Smooth muscle cell (in vitro differentiated cells): ENCODE data around the gene ZNHIT3. TPM values are rescaled to one million over a fixed set of nuclear protein-coding genes. Genes with fewer than 3 reads are reported as not detected.

Experiments used
- DNase-seq: peaks from one replicate; lab custom pipeline; 2025; ENCODE audit not compliant: unreplicated experiment; lab: John Stamatoyannopoulos, UW
- H2AFZ ChIP-seq: fragments of 200-600 bp; sonication (generic); 2 replicates; pipeline ENCODE4 v1.6.0; 2016; ENCODE audit warnings: antibody characterized with exemption, low read depth, mild to moderate bottlenecking
- H3F3A ChIP-seq: fragments of 200-600 bp; sonication (generic); 2 replicates; pipeline ENCODE4 v1.6.0; 2017; ENCODE audit warnings: antibody characterized with exemption, low read depth
- H3K27ac ChIP-seq: fragments of 200-600 bp; sonication (generic); 2 replicates; pipeline ENCODE4 v1.5.1; 2016; ENCODE audit warnings: low read depth, mild to moderate bottlenecking
- H3K27me3 ChIP-seq: fragments of 200-600 bp; sonication (generic); 2 replicates; pipeline ENCODE4 v1.6.1; 2016; ENCODE audit warnings: low read depth, mild to moderate bottlenecking
- H3K36me3 ChIP-seq: fragments of 200-600 bp; sonication (generic); 2 replicates; pipeline ENCODE4 v1.5.1; 2016; ENCODE audit warnings: low read depth
- H3K4me1 ChIP-seq: fragments of 200-600 bp; sonication (generic); 2 replicates; pipeline ENCODE4 v1.5.1; 2016; ENCODE audit warnings: low read depth
- H3K4me2 ChIP-seq: fragments of 200-600 bp; sonication (generic); 2 replicates; pipeline ENCODE4 v1.6.0; 2016; ENCODE audit warnings: mild to moderate bottlenecking
- H3K4me3 ChIP-seq: fragments of 200-600 bp; sonication (generic); 2 replicates; pipeline ENCODE4 v1.5.1; 2016; ENCODE audit warnings: mild to moderate bottlenecking
- H3K79me2 ChIP-seq: fragments of 200-600 bp; sonication (generic); 2 replicates; pipeline ENCODE4 v1.6.0; 2016; ENCODE audit warnings: low read depth, mild to moderate bottlenecking
- H3K9ac ChIP-seq: fragments of 200-600 bp; sonication (generic); 2 replicates; pipeline ENCODE4 v1.6.0; 2016; ENCODE audit warnings: low read depth
- H3K9me3 ChIP-seq: fragments of 200-600 bp; sonication (generic); replicated peaks from 2 replicates; pipeline ENCODE4 v1.5.1; 2016; ENCODE audit warnings: low read depth
- H4K20me1 ChIP-seq: fragments of 200-600 bp; sonication (generic); 2 replicates; pipeline ENCODE4 v1.6.0; 2016; ENCODE audit warnings: low read depth
- WGBS: methylation state at CpG from one replicate; pipeline ENCODE4 v1.1.7; 2016; ENCODE audit warnings: low lambda C conversion rate; 5-methylcytosine and 5-hydroxymethylcytosine counted together
- polyA plus RNA-seq: library from polyadenylated mRNA; unstranded; fragments of >200 nt; fragmentation: Nextera tagmentation; extraction: Ambion mirVana; gene quantifications from 2 replicates; pipeline ENCODE4 v1.2.1, GENCODE V29; 2016
- total RNA-seq: library from RNA; depleted of rRNA; stranded (reverse); fragments of >200 nt; gene quantifications from 2 replicates; pipeline ENCODE4 v1.2.3, GENCODE V29; 2014
- TF ChIP-seq, protein P1 (sequence below): fragments of 200-600 bp; sonication (generic); IDR thresholded peaks from 2 replicates; pipeline ENCODE4 v1.5.1; 2017; ENCODE audit warnings: borderline replicate concordance, mild to moderate bottlenecking, antibody characterized with exemption; ENCODE audit not compliant: insufficient read depth, poor library complexity, severe bottlenecking

ZNHIT3 gene
- total and polyA plus RNA-seq, 2 experiments from 2014 or later: 34.2 to 47.7 TPM

DNA sequence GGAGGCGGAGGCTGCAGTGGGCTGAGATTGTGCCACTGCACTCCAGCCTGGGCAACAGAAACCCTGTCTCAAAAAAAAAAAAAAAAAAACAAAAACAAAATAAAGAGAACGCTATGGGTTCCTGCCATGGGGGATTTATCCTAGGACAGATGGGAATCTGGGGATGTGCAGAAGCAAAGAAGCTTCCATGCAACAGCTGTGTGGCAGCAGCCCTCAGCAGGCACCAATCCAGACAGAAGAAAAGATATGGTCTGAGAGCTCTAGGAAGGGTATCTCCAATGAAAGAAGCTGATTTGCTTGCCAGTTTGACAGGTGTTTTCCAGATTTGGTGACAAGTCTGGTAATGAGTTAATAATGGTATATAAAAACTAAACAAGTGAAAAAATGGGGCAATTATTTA, 36.6 kb downstream of the ZNHIT3 start:
- no peak for DNase-seq
- Histone ChIP-seq H3F3A (no peaks in the 10 kb centered on the region), H3K4me2 (no peak overlapping the region), H3K36me3 (peaks cover 25% of the 10 kb centered on the region), H3K27ac (no peak overlapping the region), H3K9ac (no peak overlapping the region), H3K4me3 (no peak overlapping the region), H2AFZ (no peak overlapping the region), H3K79me2 (no peaks in the 10 kb centered on the region), H3K27me3 (no peaks in the 10 kb centered on the region), H3K4me1 (no peaks in the 10 kb centered on the region), H4K20me1 (no peaks in the 10 kb centered on the region), H3K9me3 (no peaks in the 10 kb centered on the region)
- TF ChIP-seq, protein P1, sequence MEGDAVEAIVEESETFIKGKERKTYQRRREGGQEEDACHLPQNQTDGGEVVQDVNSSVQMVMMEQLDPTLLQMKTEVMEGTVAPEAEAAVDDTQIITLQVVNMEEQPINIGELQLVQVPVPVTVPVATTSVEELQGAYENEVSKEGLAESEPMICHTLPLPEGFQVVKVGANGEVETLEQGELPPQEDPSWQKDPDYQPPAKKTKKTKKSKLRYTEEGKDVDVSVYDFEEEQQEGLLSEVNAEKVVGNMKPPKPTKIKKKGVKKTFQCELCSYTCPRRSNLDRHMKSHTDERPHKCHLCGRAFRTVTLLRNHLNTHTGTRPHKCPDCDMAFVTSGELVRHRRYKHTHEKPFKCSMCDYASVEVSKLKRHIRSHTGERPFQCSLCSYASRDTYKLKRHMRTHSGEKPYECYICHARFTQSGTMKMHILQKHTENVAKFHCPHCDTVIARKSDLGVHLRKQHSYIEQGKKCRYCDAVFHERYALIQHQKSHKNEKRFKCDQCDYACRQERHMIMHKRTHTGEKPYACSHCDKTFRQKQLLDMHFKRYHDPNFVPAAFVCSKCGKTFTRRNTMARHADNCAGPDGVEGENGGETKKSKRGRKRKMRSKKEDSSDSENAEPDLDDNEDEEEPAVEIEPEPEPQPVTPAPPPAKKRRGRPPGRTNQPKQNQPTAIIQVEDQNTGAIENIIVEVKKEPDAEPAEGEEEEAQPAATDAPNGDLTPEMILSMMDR: no peak
- 96% methylated on average over 2 of the region's 2 CpGs for WGBS

- H2AFZ ChIP-seq: no peak overlapping the region
- no peaks in the 10 kb centered on the region for H3K4me1 ChIP-seq
- H3K27me3 ChIP-seq: no peaks in the 10 kb centered on the region
- no peaks in the 10 kb centered on the region for H3F3A ChIP-seq
- no peak for DNase-seq
- H3K79me2 ChIP-seq: no peaks in the 10 kb centered on the region
- no peak overlapping the region for H3K4me3 ChIP-seq
- H3K4me2 ChIP-seq: no peak overlapping the region
- H4K20me1 ChIP-seq: no peaks in the 10 kb centered on the region
- 93% methylated on average over 4 of the region's 4 CpGs for WGBS
- no peaks in the 10 kb centered on the region for H3K9me3 ChIP-seq
- no peak overlapping the region for H3K9ac ChIP-seq
- H3K27ac ChIP-seq: no peak overlapping the region
- TF ChIP-seq, protein P1: no peak
- H3K36me3 ChIP-seq: peaks cover 25% of the 10 kb centered on the region
Observed at GRCh38 chr17:36524428-36524876, 38.0 kb downstream of the ZNHIT3 start.

GRCh38 chr17:36525113-36525512, 38.6 kb downstream of the ZNHIT3 start:
- DNase-seq: no peak
- no peaks in the 10 kb centered on the region for H4K20me1 ChIP-seq
- no peaks in the 10 kb centered on the region for H3K27me3 ChIP-seq
- no peak overlapping the region for H3K4me2 ChIP-seq
- WGBS: 97% methylated on average over 2 of the region's 2 CpGs
- no peaks in the 10 kb centered on the region for H3K79me2 ChIP-seq
- no peaks in the 10 kb centered on the region for H3K4me1 ChIP-seq
- H3K9me3 ChIP-seq: no peaks in the 10 kb centered on the region
- no peaks in the 10 kb centered on the region for H3F3A ChIP-seq
- peaks cover 25% of the 10 kb centered on the region for H3K36me3 ChIP-seq
- H3K9ac ChIP-seq: no peak overlapping the region
- H2AFZ ChIP-seq: no peak overlapping the region
- TF ChIP-seq, protein P1: no peak
- H3K4me3 ChIP-seq: no peak overlapping the region
- H3K27ac ChIP-seq: no peak overlapping the region

- H3K9ac ChIP-seq: no peak overlapping the region
- WGBS: 95% methylated on average over 6 of the region's 6 CpGs
Observed at GRCh38 chr17:36525888-36526287, 39.4 kb downstream of the ZNHIT3 start.

More at GRCh38 chr17:36525888-36526287, 39.4 kb downstream of the ZNHIT3 start:
- Histone ChIP-seq H3K4me2 (no peak overlapping the region), H3K79me2 (no peaks in the 10 kb centered on the region), H4K20me1 (no peaks in the 10 kb centered on the region), H3K27me3 (no peaks in the 10 kb centered on the region), H3K4me3 (no peak overlapping the region), H3F3A (no peaks in the 10 kb centered on the region), H3K27ac (no peak overlapping the region), H3K4me1 (no peaks in the 10 kb centered on the region), H3K9me3 (no peaks in the 10 kb centered on the region), H2AFZ (no peak overlapping the region), H3K36me3 (peaks cover 20% of the 10 kb centered on the region)
- TF ChIP-seq, protein P1: no peak
- DNase-seq: no peak
